Activated B cell treated with CpG ODN at 0.5 μM for 24 hours (primary cell): ENCODE measurements around the gene HOXC11. TPM values are rescaled to one million over a fixed set of nuclear protein-coding genes. Genes with fewer than 3 reads are reported as not detected.

Experiments used
- ATAC-seq: fragments of 200-7000 bp; cut with Tn5 transposase; one replicate; pipeline ENCODE4 v1.10.0; 2021; ENCODE audit warnings: low read depth, mild to moderate bottlenecking, moderate library complexity
- CTCF ChIA-PET: fragments of 350-600 bp; sonication (Branson Sonifier 250); formaldehyde crosslinking; loops from one replicate; lab custom pipeline; 2021; ENCODE audit warnings: antibody characterized with exemption; lab: Charles Lee
- POLR2A ChIA-PET: fragments of 350-600 bp; sonication (Branson Sonifier 250); formaldehyde crosslinking; loops from one replicate; lab custom pipeline; 2021; ENCODE audit warnings: antibody characterized with exemption; lab: Charles Lee
- DNase-seq: peaks from one replicate; pipeline ENCODE4 v3.0.0; 2022
- H3K27ac Mint-ChIP-seq: one replicate; pipeline ENCODE4 v1.8.0; 2020; ENCODE audit warnings: mixed read lengths
- H3K27me3 Mint-ChIP-seq: one replicate; pipeline ENCODE4 v1.8.0; 2021; ENCODE audit warnings: mixed read lengths
- H3K36me3 Mint-ChIP-seq: one replicate; pipeline ENCODE4 v1.8.0; 2021; ENCODE audit warnings: low read depth, mixed read lengths
- H3K4me1 Mint-ChIP-seq: one replicate; pipeline ENCODE4 v1.8.0; 2021; ENCODE audit warnings: mixed read lengths
- H3K4me3 Mint-ChIP-seq: one replicate; pipeline ENCODE4 v1.8.0; 2020; ENCODE audit warnings: mild to moderate bottlenecking, mixed read lengths
- H3K9me3 Mint-ChIP-seq: one replicate; pipeline ENCODE4 v1.8.0; 2020; ENCODE audit warnings: mixed read lengths
- CTCF ChIP-seq: fragments of 200-600 bp; IDR thresholded peaks from one replicate; pipeline ENCODE4 v1.8.0; 2022; ENCODE audit warnings: antibody characterized with exemption, mild to moderate bottlenecking
- intact Hi-C: fragments of 100-400 bp; cut with micrococcal nuclease; formaldehyde crosslinking; loops from one replicate; pipeline ENCODE4 v1.15.1; 2024
- total RNA-seq: library from RNA; stranded (reverse); gene quantifications from 2 replicates; pipeline ENCODE4 v1.2.3, GENCODE V29; 2022

HOXC11 gene
- total RNA-seq, 1 donor from 2014 or later: not detected

DNA sequence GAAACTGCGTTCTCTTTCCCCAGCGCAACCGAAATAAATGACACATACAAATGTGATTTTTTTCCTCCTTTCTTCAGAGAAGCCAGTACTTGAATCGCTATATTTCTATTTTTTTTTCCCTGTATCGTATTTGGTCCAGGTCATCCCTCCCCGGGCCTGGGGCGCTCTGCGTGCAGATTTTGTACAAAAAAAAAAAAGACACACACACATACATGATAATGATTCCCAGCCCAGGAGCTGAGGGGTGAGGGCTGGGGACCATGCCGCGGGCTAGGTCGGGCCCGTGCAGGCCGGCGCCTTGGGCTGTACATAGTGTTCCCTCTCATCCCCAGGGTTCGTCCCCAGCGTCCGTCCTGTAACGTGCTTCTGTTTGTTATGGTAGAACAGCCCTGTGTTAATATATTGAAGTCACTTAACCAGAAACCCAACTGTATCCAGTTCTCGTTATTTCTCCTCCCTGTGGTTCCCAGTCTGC lies 30.0 kb downstream of the HOXC11 start:
- Mint-ChIP-seq H3K27ac (no peak overlapping the region), H3K4me3 (no peak overlapping the region), H3K36me3 (no peaks in the 10 kb centered on the region), H3K9me3 (no peaks in the 10 kb centered on the region), H3K27me3 (peaks cover 77% of the 10 kb centered on the region), H3K4me1 (peaks cover 18% of the 10 kb centered on the region)
- ChIA-PET CTCF (interaction anchor here (7.4 kb wide), 1 partner anchor 189 kb away, joined by 78 read pairs; the partner anchor contains the start of gene SMUG1), POLR2A (interaction anchor here (0.6 kb wide), 1 partner anchor 558 kb away, joined by 3 read pairs; no protein-coding TSS in a partner anchor)
- no peak for ATAC-seq
- TF ChIP-seq CTCF: no peak
- DNase-seq: no peak
- intact Hi-C loops: loop anchor here (10.0 kb wide), 2 partner anchors 248 to 392 kb away; partner anchors contain the start of gene CISTR

DNA sequence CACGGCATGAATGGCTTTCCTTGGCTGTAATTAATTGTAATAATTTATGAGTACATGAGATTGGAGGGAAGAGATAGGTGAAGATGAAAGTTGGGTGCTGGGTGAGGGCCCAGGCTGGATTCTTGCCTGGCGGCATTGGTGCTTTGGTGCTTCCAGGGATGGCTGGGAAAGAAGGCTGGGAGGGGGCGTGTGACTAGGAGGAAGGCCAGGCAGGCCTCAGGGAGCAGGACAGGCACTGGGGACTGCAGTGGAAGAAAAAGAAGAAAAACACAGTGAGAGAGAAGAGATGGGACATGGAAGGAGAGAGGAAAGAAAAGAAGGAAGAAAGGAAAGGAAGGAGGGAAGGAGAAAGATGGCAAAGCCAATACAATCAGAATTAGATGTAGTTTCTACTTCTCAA lies 30.7 kb downstream of the HOXC11 start:
- no peaks in the 10 kb centered on the region for H3K36me3 Mint-ChIP-seq
- intact Hi-C loops: loop anchor here (10.0 kb wide), 2 partner anchors 249 to 391 kb away; partner anchors contain the start of gene CISTR
- ChIA-PET CTCF (interaction anchor here (2.5 to 7.4 kb wide), 3 partner anchors 188 to 212 kb away, joined by 19 to 78 read pairs (median 66); partner anchors contain the start of gene SMUG1), POLR2A (interaction anchor here (0.6 kb wide), 1 partner anchor 557 kb away, joined by 3 read pairs; no protein-coding TSS in a partner anchor)
- no peak overlapping the region for H3K4me3 Mint-ChIP-seq
- no peaks in the 10 kb centered on the region for H3K9me3 Mint-ChIP-seq
- H3K4me1 Mint-ChIP-seq: peaks cover 18% of the 10 kb centered on the region
- DNase-seq (no peak), ATAC-seq (no peak)
- peaks cover 76% of the 10 kb centered on the region for H3K27me3 Mint-ChIP-seq
- H3K27ac Mint-ChIP-seq: no peak overlapping the region
- no peak for TF ChIP-seq CTCF

GRCh38 chr12:54004063-54004840 lies 31.3 kb downstream of the HOXC11 start:
- peaks cover 73% of the 10 kb centered on the region for H3K27me3 Mint-ChIP-seq
- no peaks in the 10 kb centered on the region for H3K9me3 Mint-ChIP-seq
- DNase-seq: no peak
- ChIA-PET CTCF (interaction anchor here (2.5 to 7.4 kb wide), 4 partner anchors 188 to 212 kb away, joined by 19 to 78 read pairs (median 56); partner anchors contain the start of gene SMUG1), POLR2A (no interaction called here)
- no peaks in the 10 kb centered on the region for H3K36me3 Mint-ChIP-seq
- no peak overlapping the region for H3K4me3 Mint-ChIP-seq
- intact Hi-C loops: loop anchor here (10.0 kb wide), 2 partner anchors 249 to 391 kb away; partner anchors contain the start of gene CISTR
- ATAC-seq: no peak
- H3K4me1 Mint-ChIP-seq: peaks cover 21% of the 10 kb centered on the region
- H3K27ac Mint-ChIP-seq: no peak overlapping the region
- TF ChIP-seq CTCF: no peak

- Mint-ChIP-seq H3K27ac (no peak overlapping the region), H3K9me3 (no peaks in the 10 kb centered on the region), H3K4me1 (peaks cover 23% of the 10 kb centered on the region), H3K27me3 (peaks cover 76% of the 10 kb centered on the region), H3K36me3 (no peaks in the 10 kb centered on the region), H3K4me3 (no peak overlapping the region)
- CTCF ChIA-PET: interaction anchor here (1.3 to 7.4 kb wide), 6 partner anchors 9 to 211 kb away, joined by 6 to 78 read pairs (median 32); partner anchors contain the start of genes HOXC10 and SMUG1
- intact Hi-C loops: loop anchor here (5.0 to 10.0 kb wide), 4 partner anchors 42 to 390 kb away; partner anchors contain the start of gene CISTR
- POLR2A ChIA-PET: no interaction called here
- no peak for ATAC-seq
- TF ChIP-seq CTCF: no peak
- DNase-seq: no peak
Measured at GRCh38 chr12:54004841-54005530, 32.1 kb downstream of the HOXC11 start.
